Ishikawa (cell line): ENCODE data around the gene CDHR3.

Experiments
- CEBPB ChIP-seq: IDR thresholded peaks from 2 replicates; pipeline ENCODE4 v1.6.1; 2012
- RAD21 ChIP-seq: IDR thresholded peaks from 2 replicates; pipeline ENCODE4 v1.6.1; 2012; ENCODE audit warnings: low read depth
- TEAD4 ChIP-seq: IDR thresholded peaks from 2 replicates; pipeline ENCODE4 v1.6.1; 2012
- ZBTB7A ChIP-seq: IDR thresholded peaks from 2 replicates; pipeline ENCODE4 v1.6.1; 2012; ENCODE audit warnings: low read depth
- TF ChIP-seq, protein P1 (sequence below): IDR thresholded peaks from 2 replicates; pipeline ENCODE4 v1.6.1; 2012

DNA sequence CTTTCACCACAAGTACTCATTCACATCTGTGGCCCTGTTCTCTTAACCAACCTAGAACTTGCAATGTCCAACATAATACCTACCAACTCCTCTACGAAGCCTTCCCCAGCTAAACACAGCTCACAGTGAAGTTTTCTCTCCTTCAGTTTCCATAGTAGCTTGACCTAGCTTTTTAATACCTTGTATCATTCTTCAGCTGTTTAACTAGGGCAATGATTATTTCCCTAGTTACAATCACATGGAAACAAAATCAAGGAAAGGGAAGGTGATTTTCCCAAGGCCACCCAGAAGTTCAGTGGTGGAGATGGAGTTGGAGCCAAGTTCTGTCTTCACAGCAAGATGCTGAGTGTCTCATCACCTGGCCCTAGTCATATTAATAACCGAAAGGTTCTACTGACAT is 16.3 kb downstream of the CDHR3 start:
- TF ChIP-seq, protein P1, sequence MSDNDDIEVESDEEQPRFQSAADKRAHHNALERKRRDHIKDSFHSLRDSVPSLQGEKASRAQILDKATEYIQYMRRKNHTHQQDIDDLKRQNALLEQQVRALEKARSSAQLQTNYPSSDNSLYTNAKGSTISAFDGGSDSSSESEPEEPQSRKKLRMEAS: no peak
- no peak for TF ChIP-seq ZBTB7A
- TF ChIP-seq TEAD4: no peak
- no peak for TF ChIP-seq CEBPB
- no peak for TF ChIP-seq RAD21
